ENCODE measurements around the gene MAN1A1.

- TF ChIP-seq CTCF (conservative IDR thresholded peaks at IDR 0.05 in 1 of 2, IDR thresholded peaks at IDR 0.05 in 1 of 2; ENCODE audit: extremely low read depth in 1 of 2, insufficient read depth in 1 of 2, low read depth in 1 of 2, low read length in 2 of 2) (no peak), EZH2 (IDR thresholded peaks at IDR 0.05; ENCODE audit: borderline replicate concordance, low read length) (no peak)
These were observed 204.4 kb downstream of the MAN1A1 start for GRCh38 chr6:119145111-119145510.

Data from mammary epithelial cell (primary cell).